Measurements from ENCODE around the gene TNNT1.
"Not testable (repeated sequence)": the region's sequence is repeated elsewhere in the genome, so short reads cannot be mapped to it uniquely, and the experiment has no call there.

TNNT1 gene

GRCh38 chr19:55136399-55137102 lies 12.5 kb downstream of the TNNT1 start:
- no peak for DNase-seq

- no peak for DNase-seq
Observed at GRCh38 chr19:55134736-55135135, 14.3 kb downstream of the TNNT1 start.

- no peak for DNase-seq
Observed at GRCh38 chr19:55133639-55134444, 15.2 kb downstream of the TNNT1 start.

GRCh38 chr19:55132453-55133129 lies 16.4 kb downstream of the TNNT1 start:
- DNase-seq: no peak

- DNase-seq: no peak
Observed at GRCh38 chr19:55131421-55131820, 17.6 kb downstream of the TNNT1 start.

GRCh38 chr19:55119053-55119452 lies 30.0 kb downstream of the TNNT1 start:
- no peak for DNase-seq

- no peak for DNase-seq
Observed at GRCh38 chr19:55118401-55118991, 30.5 kb downstream of the TNNT1 start.

- DNase-seq: peak; percentile 94
Observed at GRCh38 chr19:55117663-55118391, 31.2 kb downstream of the TNNT1 start.

- DNase-seq: no peak
Observed at GRCh38 chr19:55116859-55117662, 31.9 kb downstream of the TNNT1 start, which contains the start of gene PPP1R12C. PPP1R12C (minus strand) TSS chr19:55117637; CDS start chr19:55117543, 94 bp downstream.

- DNase-seq: peak; percentile 54
Observed at GRCh38 chr19:55116232-55116858, 32.7 kb downstream of the TNNT1 start.

GRCh38 chr19:55115446-55116065 lies 33.5 kb downstream of the TNNT1 start:
- DNase-seq: peak; percentile 39

- no peak for DNase-seq
Observed at GRCh38 chr19:55114566-55115145, 34.4 kb downstream of the TNNT1 start.

- DNase-seq: no peak
Observed at GRCh38 chr19:55113570-55114039, 35.4 kb downstream of the TNNT1 start.

- DNase-seq: no peak
Observed at GRCh38 chr19:55112777-55113569, 36.0 kb downstream of the TNNT1 start.

GRCh38 chr19:55112246-55112776 lies 36.7 kb downstream of the TNNT1 start:
- DNase-seq: no peak

- no peak for DNase-seq
Observed at GRCh38 chr19:55111238-55111831, 37.7 kb downstream of the TNNT1 start.

GRCh38 chr19:55109527-55110291 lies 39.3 kb downstream of the TNNT1 start:
- DNase-seq: no peak

- DNase-seq: not testable (repeated sequence)
Observed at GRCh38 chr19:55107252-55107651, 41.8 kb downstream of the TNNT1 start.
